H9 (cell line): ENCODE measurements around the gene FNDC3A. TPM values are rescaled to one million over a fixed set of nuclear protein-coding genes. Genes with fewer than 3 reads are reported as not detected.

Experiments used
- DNase-seq: peaks from one replicate; pipeline ENCODE4 v3.0.0-alpha.2; 2017
- H2AFZ ChIP-seq: one replicate; pipeline ENCODE4 v1.6.1; 2013; ENCODE audit warnings: mild to moderate bottlenecking, low read length, control low read depth, moderate library complexity
- H2AK5ac ChIP-seq: 2 replicates; pipeline ENCODE4 v1.6.1; 2013; ENCODE audit warnings: low read length, control low read depth, mixed read lengths; ENCODE audit not compliant: insufficient read length
- H2BK120ac ChIP-seq: one replicate; pipeline ENCODE4 v1.6.1; 2013; ENCODE audit warnings: low read depth, mild to moderate bottlenecking, low read length, control low read depth, inconsistent platforms; ENCODE audit not compliant: poor library complexity, severe bottlenecking
- H2BK12ac ChIP-seq: 2 replicates; pipeline ENCODE4 v1.6.1; 2013; ENCODE audit warnings: low read length, control low read depth, mixed read lengths, low read depth; ENCODE audit not compliant: insufficient read length
- H2BK15ac ChIP-seq: 2 replicates; pipeline ENCODE4 v1.6.1; 2013; ENCODE audit warnings: low read depth, low read length, control low read depth
- H2BK20ac ChIP-seq: one replicate; pipeline ENCODE4 v1.6.1; 2013; ENCODE audit warnings: low read depth, mild to moderate bottlenecking, low read length, control low read depth, inconsistent platforms; ENCODE audit not compliant: poor library complexity, severe bottlenecking
- H2BK5ac ChIP-seq: 2 replicates; pipeline ENCODE4 v1.6.1; 2013; ENCODE audit warnings: low read length, control low read depth, mixed read lengths; ENCODE audit not compliant: insufficient read length
- H3K14ac ChIP-seq: 2 replicates; pipeline ENCODE4 v1.6.1; 2013; ENCODE audit warnings: low read length, control low read depth; ENCODE audit not compliant: insufficient read depth
- H3K18ac ChIP-seq: 2 replicates; pipeline ENCODE4 v1.6.1; 2013; ENCODE audit warnings: low read depth, mild to moderate bottlenecking, mixed read lengths, low read length, control low read depth; ENCODE audit not compliant: insufficient read length
- H3K23ac ChIP-seq: 2 replicates; pipeline ENCODE4 v1.6.1; 2013; ENCODE audit warnings: low read length, control low read depth, mixed read lengths, low read depth; ENCODE audit not compliant: insufficient read length
- H3K23me2 ChIP-seq: 2 replicates; pipeline ENCODE4 v1.6.1; 2013; ENCODE audit warnings: low read depth, mild to moderate bottlenecking, mixed read lengths, low read length, control low read depth; ENCODE audit not compliant: insufficient read length, poor library complexity, severe bottlenecking
- H3K27ac ChIP-seq: 2 replicates; pipeline ENCODE4 v1.5.1; 2013; ENCODE audit warnings: low read length, control low read depth, mixed read lengths, low read depth; ENCODE audit not compliant: insufficient read length
- H3K27me3 ChIP-seq: 2 replicates; pipeline ENCODE4 v1.6.1; 2013; ENCODE audit warnings: low read length, control low read depth, inconsistent platforms; ENCODE audit not compliant: insufficient read depth
- H3K4ac ChIP-seq: 2 replicates; pipeline ENCODE4 v1.6.1; 2013; ENCODE audit warnings: low read depth, mild to moderate bottlenecking, control low read depth, inconsistent platforms, low read length, moderate library complexity
- H3K4me1 ChIP-seq: 2 replicates; pipeline ENCODE4 v1.6.1; 2013; ENCODE audit warnings: low read length, control low read depth, inconsistent platforms; ENCODE audit not compliant: insufficient read depth
- H3K4me2 ChIP-seq: 2 replicates; pipeline ENCODE4 v1.6.1; 2013; ENCODE audit warnings: low read length, control low read depth, mixed read lengths; ENCODE audit not compliant: insufficient read length, insufficient read depth
- H3K56ac ChIP-seq: 2 replicates; pipeline ENCODE4 v1.6.1; 2013; ENCODE audit warnings: low read depth, mild to moderate bottlenecking, mixed read lengths, low read length, control low read depth; ENCODE audit not compliant: insufficient read length
- H3K79me1 ChIP-seq: 2 replicates; pipeline ENCODE4 v1.6.1; 2013; ENCODE audit warnings: low read depth, mild to moderate bottlenecking, moderate library complexity, low read length, control low read depth, inconsistent platforms; ENCODE audit not compliant: insufficient read depth, poor library complexity, severe bottlenecking
- H3K79me2 ChIP-seq: 2 replicates; pipeline ENCODE4 v1.6.1; 2013; ENCODE audit warnings: low read length, control low read depth, inconsistent platforms; ENCODE audit not compliant: insufficient read depth
- H3K9ac ChIP-seq: 2 replicates; pipeline ENCODE4 v1.6.1; 2013; ENCODE audit warnings: low read length, control low read depth, mixed read lengths; ENCODE audit not compliant: insufficient read length; ENCODE audit errors: extremely low read depth
- H3K9me3 ChIP-seq: one replicate; pipeline ENCODE4 v1.6.1; 2013; ENCODE audit warnings: low read depth, low read length, inconsistent platforms; ENCODE audit not compliant: control insufficient read depth
- H3T11ph ChIP-seq: one replicate; pipeline ENCODE4 v1.6.1; 2013; ENCODE audit warnings: mild to moderate bottlenecking, low read length, control low read depth, inconsistent platforms
- H4K20me1 ChIP-seq: one replicate; pipeline ENCODE4 v1.6.1; 2013; ENCODE audit not compliant: control insufficient read depth, insufficient read length, insufficient read depth
- H4K5ac ChIP-seq: 2 replicates; pipeline ENCODE4 v1.6.1; 2013; ENCODE audit warnings: low read depth, mild to moderate bottlenecking, mixed read lengths, low read length, control low read depth; ENCODE audit not compliant: insufficient read length
- H4K8ac ChIP-seq: replicated peaks from 2 replicates; pipeline ENCODE4 v1.6.1; 2013; ENCODE audit warnings: low read length, control low read depth, mixed read lengths, low read depth; ENCODE audit not compliant: insufficient read length
- H4K91ac ChIP-seq: 2 replicates; pipeline ENCODE4 v1.6.1; 2013; ENCODE audit warnings: low read depth, mild to moderate bottlenecking, moderate library complexity, mixed read lengths, low read length, control low read depth; ENCODE audit not compliant: insufficient read length
- H3K27ac Mint-ChIP-seq, 3 experiments: 2 replicates in 2 of 3; 3 replicates in 1 of 3; pipeline ENCODE4 v1.8.0; 2020 to 2021; ENCODE audit warnings: mixed read lengths in 3 of 3, mild to moderate bottlenecking in 1 of 3, moderate library complexity in 1 of 3
- H3K27me3 Mint-ChIP-seq: 2 replicates; pipeline ENCODE4 v1.8.0; 2021; ENCODE audit warnings: low read depth, mild to moderate bottlenecking, moderate library complexity, mixed read lengths
- H3K36me3 Mint-ChIP-seq, 3 experiments: 2 replicates in 2 of 3; 3 replicates in 1 of 3; pipeline ENCODE4 v1.8.0; 2020 to 2021; ENCODE audit warnings: low read depth in 3 of 3, mixed read lengths in 3 of 3; ENCODE audit not compliant: insufficient read depth in 1 of 3
- H3K4me1 Mint-ChIP-seq, 2 experiments: 2 replicates each; pipeline ENCODE4 v1.8.0; 2020; ENCODE audit warnings: mixed read lengths in 2 of 2
- H3K4me3 Mint-ChIP-seq, 2 experiments: 2 replicates in 1 of 2; 3 replicates in 1 of 2; pipeline ENCODE4 v1.8.0; 2020 to 2021; ENCODE audit warnings: mild to moderate bottlenecking in 2 of 2, mixed read lengths in 2 of 2, moderate library complexity in 1 of 2
- H3K9me3 Mint-ChIP-seq, 2 experiments: 2 replicates in 1 of 2; 3 replicates in 1 of 2; pipeline ENCODE4 v1.8.0; 2020; ENCODE audit warnings: mild to moderate bottlenecking in 2 of 2, mixed read lengths in 2 of 2, moderate library complexity in 1 of 2
- CTCF ChIP-seq: fragments of 200-600 bp; sonication (generic); conservative IDR thresholded peaks from 3 replicates; pipeline ENCODE4 v1.8.0; 2021; ENCODE audit warnings: antibody characterized with exemption, mild to moderate bottlenecking
- WGBS: extraction: QIAGEN DNeasy Blood & Tissue Kit; methylation state at CpG from one replicate; pipeline ENCODE4 v1.1.7; 2013; ENCODE audit warnings: missing lambda C conversion rate, low lambda C conversion rate, mixed read lengths; ENCODE audit not compliant: insufficient read length; ENCODE audit errors: extremely low coverage; 5-methylcytosine and 5-hydroxymethylcytosine counted together
- total RNA-seq: library from RNA; stranded (reverse); gene quantifications from 2 replicates; pipeline ENCODE4 v1.2.1, GENCODE V29; 2021

The FNDC3A gene
- total RNA-seq, 1 experiment from 2014 or later, result 27.4 TPM

- Histone ChIP-seq H4K20me1 (no peaks in the 10 kb centered on the region), H2BK12ac (no peak overlapping the region), H3K23ac (no peak overlapping the region), H3K79me2 (peaks cover 6% of the 10 kb centered on the region; the same call in 1 of the 2 replicates), H3K18ac (no peak overlapping the region), H2BK120ac (no peak overlapping the region), H3K14ac (no peak overlapping the region), H3K23me2 (peaks cover 8% of the 10 kb centered on the region), H2AK5ac (no peak overlapping the region), H3K4ac (no peak overlapping the region), H3K79me1 (no peaks in the 10 kb centered on the region), H2BK5ac (no peak overlapping the region), H3K9me3 (no peaks in the 10 kb centered on the region), H3K27me3 (no peaks in the 10 kb centered on the region), H3K56ac (no peak overlapping the region), H2BK15ac (no peak overlapping the region), H4K8ac (no peak overlapping the region), H3K27ac (no peak overlapping the region), H2AFZ (no peak overlapping the region), H3K4me2 (peak overlapping the region; percentile 95), H3T11ph (no peak overlapping the region), H2BK20ac (no peak overlapping the region), H3K9ac (peak overlapping the region; percentile 36), H4K91ac (no peak overlapping the region), H4K5ac (no peak overlapping the region), H3K4me1 (peaks cover 3% of the 10 kb centered on the region; the same call in 1 of the 2 replicates)
- no peak for DNase-seq
- no peak for TF ChIP-seq CTCF
- Mint-ChIP-seq H3K27ac (no peak overlapping the region; a peak in 1 of 7 replicates), H3K27me3 (peaks cover 2% of the 10 kb centered on the region; the same call in 1 of the 2 replicates), H3K9me3 (peaks cover 12 to 21% of the 10 kb centered on the region in 2 experiments), H3K36me3 (peaks cover 10 to 21% (median 14%) of the 10 kb centered on the region in 3 experiments), H3K4me3 (peak overlapping the region; percentile 83 to 98), H3K4me1 (peaks cover 42 to 44% of the 10 kb centered on the region in 2 experiments)
- WGBS, result no CpG with 5 or more reads among the region's 3 CpGs
These were observed 1.5 kb downstream of the FNDC3A start for GRCh38 chr13:48977286-48977625.
